Esophagus squamous epithelium (tissue), 4 donors: ENCODE data around the gene CALCA.

ENCODE experiments used
- POLR2A ChIP-seq, 4 donors: fragments of 450-650 bp; IDR thresholded peaks; one replicate each; pipeline ENCODE4 v1.6.1; 2017; ENCODE audit warnings: antibody characterized with exemption in 4 of 4, mild to moderate bottlenecking in 4 of 4, moderate library complexity in 3 of 4
- TF ChIP-seq, protein P1 (sequence below), 6 experiments: fragments of 450-650 bp in 4 of 6; fragments of 200-600 bp in 2 of 6; sonication (generic) in 2 of 6; IDR thresholded peaks; one replicate each; pipeline ENCODE4 v1.5.1; 2016 to 2019; ENCODE audit warnings: antibody characterized with exemption in 6 of 6, mild to moderate bottlenecking in 4 of 6, moderate library complexity in 4 of 6

DNA sequence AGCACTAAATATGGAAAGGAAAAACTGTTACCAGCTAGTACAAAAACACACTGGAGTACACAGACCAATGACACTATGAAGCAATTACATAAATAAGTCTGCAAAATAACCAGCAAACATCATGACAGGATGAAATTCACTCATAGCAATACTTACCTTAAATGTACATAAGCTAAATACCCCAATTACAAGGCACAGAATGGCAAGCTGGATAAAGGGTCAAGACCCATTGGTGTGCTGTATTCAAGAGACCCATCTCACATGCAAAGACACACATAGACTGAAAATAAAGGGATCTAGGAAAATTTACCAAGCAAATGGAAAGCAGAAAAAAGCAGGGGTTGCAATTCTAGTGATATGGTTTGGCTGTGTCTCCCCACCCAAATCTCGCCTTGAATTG, 44.0 kb upstream of the CALCA start:
- TF ChIP-seq, protein P1, sequence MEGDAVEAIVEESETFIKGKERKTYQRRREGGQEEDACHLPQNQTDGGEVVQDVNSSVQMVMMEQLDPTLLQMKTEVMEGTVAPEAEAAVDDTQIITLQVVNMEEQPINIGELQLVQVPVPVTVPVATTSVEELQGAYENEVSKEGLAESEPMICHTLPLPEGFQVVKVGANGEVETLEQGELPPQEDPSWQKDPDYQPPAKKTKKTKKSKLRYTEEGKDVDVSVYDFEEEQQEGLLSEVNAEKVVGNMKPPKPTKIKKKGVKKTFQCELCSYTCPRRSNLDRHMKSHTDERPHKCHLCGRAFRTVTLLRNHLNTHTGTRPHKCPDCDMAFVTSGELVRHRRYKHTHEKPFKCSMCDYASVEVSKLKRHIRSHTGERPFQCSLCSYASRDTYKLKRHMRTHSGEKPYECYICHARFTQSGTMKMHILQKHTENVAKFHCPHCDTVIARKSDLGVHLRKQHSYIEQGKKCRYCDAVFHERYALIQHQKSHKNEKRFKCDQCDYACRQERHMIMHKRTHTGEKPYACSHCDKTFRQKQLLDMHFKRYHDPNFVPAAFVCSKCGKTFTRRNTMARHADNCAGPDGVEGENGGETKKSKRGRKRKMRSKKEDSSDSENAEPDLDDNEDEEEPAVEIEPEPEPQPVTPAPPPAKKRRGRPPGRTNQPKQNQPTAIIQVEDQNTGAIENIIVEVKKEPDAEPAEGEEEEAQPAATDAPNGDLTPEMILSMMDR (IDR thresholded peaks at IDR 0.05), result no peak
- no peak for TF ChIP-seq POLR2A (IDR thresholded peaks at IDR 0.05)
